Prostate gland (tissue), 2 donors: Measurements from ENCODE around the gene SEC31B. TPM values are rescaled to one million over a fixed set of nuclear protein-coding genes. Genes with fewer than 3 reads are reported as not detected.

Experiments used
- DNase-seq: peaks from one replicate; pipeline ENCODE4 v3.0.0-alpha.2; 2019; ENCODE audit warnings: low spot score
- H3K27ac ChIP-seq, 2 donors: fragments of 200-600 bp; sonication (generic); 2 replicates each; pipeline ENCODE4 v1.5.1; 2017 to 2019
- H3K27me3 ChIP-seq: fragments of 200-600 bp; sonication (generic); replicated peaks from 2 replicates; pipeline ENCODE4 v1.5.1; 2019; ENCODE audit not compliant: insufficient read depth
- H3K36me3 ChIP-seq, 2 donors: fragments of 200-600 bp; sonication (generic); 1 replicate in 1 of 2; 2 replicates in 1 of 2; pipeline versions ENCODE4 v1.5.1 to v1.8.1; 2017 to 2019
- H3K4me1 ChIP-seq: fragments of 200-600 bp; sonication (generic); replicated peaks from 2 replicates; pipeline ENCODE4 v1.5.1; 2019
- H3K4me3 ChIP-seq, 2 donors: fragments of 200-600 bp; sonication (generic); 2 replicates each; pipeline ENCODE4 v1.5.1; 2017 to 2019
- H3K9me3 ChIP-seq: fragments of 200-600 bp; sonication (generic); 2 replicates; pipeline ENCODE4 v1.5.1; 2017
- CTCF ChIP-seq, 4 experiments: fragments of 200-600 bp in 2 of 4; fragments of 450-650 bp in 2 of 4; sonication (generic) in 2 of 4; IDR thresholded peaks; 1 replicate in 3 of 4; 2 replicates in 1 of 4; pipeline ENCODE4 v1.5.1; 2016 to 2019; ENCODE audit warnings: antibody characterized with exemption in 4 of 4, mild to moderate bottlenecking in 2 of 4, moderate library complexity in 2 of 4
- POLR2A ChIP-seq: fragments of 450-650 bp; IDR thresholded peaks from one replicate; pipeline ENCODE4 v1.6.1; 2016; ENCODE audit warnings: antibody characterized with exemption, mild to moderate bottlenecking
- POLR2AphosphoS5 ChIP-seq: sonication (generic); formaldehyde crosslinking; IDR thresholded peaks from one replicate; pipeline ENCODE4 v1.6.1; 2017; ENCODE audit warnings: antibody characterized with exemption
- WGBS: methylation state at CpG from one replicate; pipeline ENCODE4 v1.1.5; 2018; 5-methylcytosine and 5-hydroxymethylcytosine counted together
- intact Hi-C: fragments of 100-400 bp; cut with DNase I; formaldehyde crosslinking; loops from one replicate; pipeline ENCODE4 v1.14.2; 2022
- total RNA-seq, 2 donors: library from RNA; depleted of rRNA; stranded (reverse); fragments of >200 nt; gene quantifications; one replicate each; pipeline ENCODE4 v1.1.0, GENCODE V29; 2016

Gene SEC31B
- total RNA-seq, 2 donors from 2014 or later: 10.5 to 17.3 TPM

DNA sequence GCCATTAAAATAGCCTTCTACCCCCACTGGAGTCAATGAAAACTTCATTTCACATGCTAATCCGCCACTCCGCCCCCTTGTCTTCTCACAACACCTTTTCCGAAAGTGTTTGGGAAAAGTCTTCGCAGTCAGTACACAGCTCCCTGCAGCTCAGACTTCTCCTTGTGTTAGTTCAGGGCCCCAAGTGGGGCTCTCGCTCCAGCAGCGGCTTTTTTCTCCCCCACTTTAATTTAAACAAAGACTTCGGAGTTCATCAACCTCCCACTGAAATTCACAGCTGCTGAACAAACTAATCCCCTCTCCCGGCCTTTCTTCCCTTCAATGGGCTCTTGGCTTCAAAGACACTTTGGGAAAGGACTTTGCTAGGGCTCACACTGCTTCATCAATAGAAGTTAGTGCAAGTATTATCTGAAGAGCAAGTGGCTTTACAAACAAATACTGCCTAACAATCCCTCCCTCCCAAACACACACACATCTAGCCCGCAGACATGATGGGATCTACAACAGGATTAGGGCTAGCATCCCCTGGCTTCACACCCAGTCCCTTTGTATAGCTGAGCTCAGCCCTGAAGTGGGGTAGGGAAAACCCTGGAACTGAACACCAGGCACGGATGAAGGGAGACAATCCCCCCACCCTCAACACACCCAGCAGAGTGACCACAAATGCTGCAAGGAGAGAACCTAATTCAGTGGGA is 33.7 kb downstream of the SEC31B start:
- Histone ChIP-seq H3K36me3 (no peaks in the 10 kb centered on the region), H3K4me1 (peaks cover 3% of the 10 kb centered on the region), H3K4me3 (no peak overlapping the region), H3K27ac (no peak overlapping the region), H3K9me3 (no peaks in the 10 kb centered on the region), H3K27me3 (no peaks in the 10 kb centered on the region)
- DNase-seq: no peak
- intact Hi-C loops: no loop called here
- WGBS: 83% methylated on average over 10 of the region's 10 CpGs
- TF ChIP-seq POLR2A (no peak), POLR2AphosphoS5 (no peak), CTCF (IDR thresholded peaks at IDR 0.05) (no peak)

GRCh38 chr10:100485366-100485765 is 34.3 kb downstream of the SEC31B start:
- Histone ChIP-seq H3K9me3 (no peaks in the 10 kb centered on the region), H3K27me3 (no peaks in the 10 kb centered on the region), H3K4me3 (no peak overlapping the region), H3K27ac (no peak overlapping the region), H3K36me3 (no peaks in the 10 kb centered on the region), H3K4me1 (peaks cover 3% of the 10 kb centered on the region)
- TF ChIP-seq POLR2AphosphoS5 (no peak), CTCF (IDR thresholded peaks at IDR 0.05) (no peak), POLR2A (no peak)
- no peak for DNase-seq
- intact Hi-C loops: no loop called here
- WGBS: 74% methylated on average over 8 of the region's 8 CpGs

DNA sequence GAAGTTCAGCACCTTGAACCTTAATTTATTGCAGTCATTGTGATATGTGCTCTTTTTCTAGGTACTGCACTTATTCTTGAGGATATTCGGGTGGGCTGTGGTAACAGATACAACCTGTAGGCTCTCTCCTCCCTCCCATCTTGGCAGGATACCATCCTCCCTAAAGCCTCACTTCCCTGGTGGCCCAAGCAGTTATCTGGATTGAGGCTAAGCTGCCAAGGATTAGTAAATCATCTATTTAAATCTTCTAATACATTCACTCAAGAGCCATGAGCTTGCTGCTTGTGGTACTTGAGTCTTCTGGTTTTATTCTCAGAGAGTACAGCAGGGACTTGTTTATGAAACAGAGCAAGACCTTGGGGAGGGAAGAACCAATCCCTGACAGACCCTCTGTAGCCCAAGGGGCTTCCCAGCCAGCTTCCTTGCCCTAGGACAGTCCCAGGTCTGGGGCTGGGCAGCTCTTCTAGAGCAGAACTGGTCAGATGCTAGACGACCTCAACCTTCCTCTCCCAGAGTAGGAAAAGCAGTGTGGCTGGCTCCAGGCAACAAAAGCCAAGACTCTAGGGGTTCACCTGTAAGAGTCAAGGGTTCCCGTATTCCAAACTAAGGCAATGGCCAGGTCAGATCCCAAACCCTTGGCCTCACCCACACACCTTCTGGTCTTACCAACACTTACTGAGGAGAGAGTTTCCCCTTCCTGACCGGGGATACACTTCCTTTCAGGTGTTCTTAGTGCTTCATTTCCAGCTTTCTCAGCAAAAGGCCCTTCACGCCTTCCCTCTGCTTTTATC is 35.6 kb downstream of the SEC31B start:
- H3K27ac ChIP-seq: no peak overlapping the region
- intact Hi-C loops: no loop called here
- DNase-seq: no peak
- H3K27me3 ChIP-seq: no peaks in the 10 kb centered on the region
- TF ChIP-seq CTCF (IDR thresholded peaks at IDR 0.05): no peak
- TF ChIP-seq POLR2A: no peak
- no peak for TF ChIP-seq POLR2AphosphoS5
- no peak overlapping the region for H3K4me3 ChIP-seq
- H3K9me3 ChIP-seq: no peaks in the 10 kb centered on the region
- H3K4me1 ChIP-seq: peaks cover 3% of the 10 kb centered on the region
- H3K36me3 ChIP-seq: no peaks in the 10 kb centered on the region
- 84% methylated on average over 5 of the region's 5 CpGs for WGBS

- Histone ChIP-seq H3K27me3 (no peaks in the 10 kb centered on the region), H3K4me3 (peak overlapping the region; percentile 38 to 41), H3K27ac (no peak overlapping the region), H3K36me3 (no peaks in the 10 kb centered on the region), H3K9me3 (no peaks in the 10 kb centered on the region), H3K4me1 (peaks cover 3% of the 10 kb centered on the region)
- intact Hi-C loops: no loop called here
- TF ChIP-seq CTCF (IDR thresholded peaks at IDR 0.05) (no peak), POLR2A (no peak), POLR2AphosphoS5 (no peak)
- 21% methylated on average over 5 of the region's 5 CpGs for WGBS
- no peak for DNase-seq
Measured at GRCh38 chr10:100482834-100483185, 36.9 kb downstream of the SEC31B start.
